Activated CD8-positive, alpha-beta T cell treated with anti-CD3 and anti-CD28 coated beads for 36 hours (primary cell): ENCODE results near the gene PWWP2B. TPM values are rescaled to one million over a fixed set of nuclear protein-coding genes. Genes with fewer than 3 reads are reported as not detected.

ENCODE experiments used
- ATAC-seq: fragments of 200-7000 bp; cut with Tn5 transposase; one replicate; pipeline ENCODE4 v1.10.0; 2021; ENCODE audit warnings: mild to moderate bottlenecking, moderate library complexity
- CTCF ChIA-PET: fragments of 350-600 bp; sonication (Branson Sonifier 250); formaldehyde crosslinking; loops from one replicate; lab custom pipeline; 2021; ENCODE audit warnings: antibody characterized with exemption; lab: Charles Lee
- POLR2A ChIA-PET: fragments of 350-600 bp; sonication (Branson Sonifier 250); formaldehyde crosslinking; loops from one replicate; lab custom pipeline; 2021; ENCODE audit warnings: antibody characterized with exemption; lab: Charles Lee
- DNase-seq: peaks from one replicate; pipeline ENCODE4 v3.0.0-alpha.2; 2020
- H3K27ac Mint-ChIP-seq: one replicate; pipeline ENCODE4 v1.8.0; 2021; ENCODE audit warnings: mild to moderate bottlenecking, mixed read lengths
- H3K27me3 Mint-ChIP-seq: one replicate; pipeline ENCODE4 v1.8.0; 2021; ENCODE audit warnings: mixed read lengths
- H3K36me3 Mint-ChIP-seq: one replicate; pipeline ENCODE4 v1.8.0; 2021; ENCODE audit warnings: low read depth, mixed read lengths
- H3K4me1 Mint-ChIP-seq: one replicate; pipeline ENCODE4 v1.8.0; 2021; ENCODE audit warnings: low read depth, mixed read lengths
- H3K4me3 Mint-ChIP-seq: one replicate; pipeline ENCODE4 v1.8.0; 2021; ENCODE audit warnings: mild to moderate bottlenecking, moderate library complexity, mixed read lengths
- H3K9me3 Mint-ChIP-seq: one replicate; pipeline ENCODE4 v1.8.0; 2021; ENCODE audit warnings: mixed read lengths
- CTCF ChIP-seq: fragments of 200-600 bp; IDR thresholded peaks from one replicate; pipeline ENCODE4 v1.8.0; 2022; ENCODE audit warnings: antibody characterized with exemption, mild to moderate bottlenecking
- intact Hi-C: fragments of 100-400 bp; cut with micrococcal nuclease; formaldehyde crosslinking; loops from one replicate; pipeline ENCODE4 v1.10.0; 2022
- total RNA-seq, 2 experiments: library from RNA; stranded (reverse); gene quantifications; one replicate each; pipeline ENCODE4 v1.2.3, GENCODE V29; 2021

Gene PWWP2B
- total RNA-seq, 2 experiments from 2014 or later: 6.0 to 6.6 TPM

DNA sequence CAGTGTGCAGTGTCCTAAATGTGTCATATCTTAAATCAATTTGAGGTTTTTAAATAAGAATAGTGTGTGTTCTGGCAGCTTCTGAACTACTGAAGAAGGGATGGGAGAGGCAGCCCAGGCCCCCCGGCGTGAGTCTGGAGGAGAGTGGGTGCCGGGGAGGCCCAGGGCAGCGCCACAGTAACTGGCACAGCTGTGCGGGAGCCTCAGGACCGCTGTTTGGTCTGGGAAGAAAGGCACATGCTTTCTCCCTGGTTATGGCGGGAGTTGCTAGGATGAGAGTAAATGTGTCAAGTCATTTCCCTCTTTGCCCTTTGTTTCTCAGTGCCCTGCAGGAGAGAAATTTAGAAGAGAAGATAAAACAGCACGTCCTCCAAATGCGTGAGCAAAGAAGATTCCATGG is 31.9 kb upstream of the PWWP2B start:
- no peaks in the 10 kb centered on the region for H3K9me3 Mint-ChIP-seq
- CTCF ChIA-PET: no interaction called here
- DNase-seq (no peak), ATAC-seq (no peak)
- intact Hi-C loops: no loop called here
- POLR2A ChIA-PET: no interaction called here
- no peak overlapping the region for H3K27ac Mint-ChIP-seq
- H3K27me3 Mint-ChIP-seq: no peaks in the 10 kb centered on the region
- peaks cover 3% of the 10 kb centered on the region for H3K4me1 Mint-ChIP-seq
- H3K4me3 Mint-ChIP-seq: no peak overlapping the region
- peaks cover 5% of the 10 kb centered on the region for H3K36me3 Mint-ChIP-seq
- TF ChIP-seq CTCF: no peak

GRCh38 chr10:132366006-132366405 is 31.0 kb upstream of the PWWP2B start:
- ATAC-seq (no peak), DNase-seq (no peak)
- H3K27ac Mint-ChIP-seq: no peak overlapping the region
- no peaks in the 10 kb centered on the region for H3K9me3 Mint-ChIP-seq
- ChIA-PET CTCF (no interaction called here), POLR2A (no interaction called here)
- no peak overlapping the region for H3K4me3 Mint-ChIP-seq
- H3K4me1 Mint-ChIP-seq: peaks cover 3% of the 10 kb centered on the region
- H3K36me3 Mint-ChIP-seq: peaks cover 5% of the 10 kb centered on the region
- no peaks in the 10 kb centered on the region for H3K27me3 Mint-ChIP-seq
- intact Hi-C loops: no loop called here
- no peak for TF ChIP-seq CTCF

DNA sequence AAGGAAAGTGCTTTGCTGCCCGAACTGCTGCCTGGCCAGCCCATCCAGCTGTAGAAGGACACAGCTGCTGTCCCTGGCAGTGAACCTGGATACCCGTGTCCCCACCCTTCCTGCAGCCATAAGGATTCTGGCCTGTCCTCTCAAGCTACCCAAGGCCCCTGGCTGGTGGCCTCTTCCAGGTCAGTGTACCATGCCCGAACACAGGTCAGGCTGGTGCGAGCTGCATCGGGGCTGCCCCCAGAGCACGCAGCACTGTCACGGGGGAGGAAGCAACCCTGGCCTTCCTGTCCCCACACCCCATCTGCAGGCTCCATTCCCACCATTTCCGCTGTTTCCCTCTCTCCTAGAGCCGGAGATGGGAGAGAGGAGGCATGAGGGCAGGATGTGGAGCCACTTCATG is 30.5 kb upstream of the PWWP2B start:
- ATAC-seq (no peak), DNase-seq (no peak)
- ChIA-PET CTCF (no interaction called here), POLR2A (no interaction called here)
- Mint-ChIP-seq H3K27ac (no peak overlapping the region), H3K9me3 (no peaks in the 10 kb centered on the region), H3K36me3 (peaks cover 5% of the 10 kb centered on the region), H3K4me1 (peaks cover 3% of the 10 kb centered on the region), H3K27me3 (no peaks in the 10 kb centered on the region), H3K4me3 (no peak overlapping the region)
- no peak for TF ChIP-seq CTCF
- intact Hi-C loops: no loop called here

DNA sequence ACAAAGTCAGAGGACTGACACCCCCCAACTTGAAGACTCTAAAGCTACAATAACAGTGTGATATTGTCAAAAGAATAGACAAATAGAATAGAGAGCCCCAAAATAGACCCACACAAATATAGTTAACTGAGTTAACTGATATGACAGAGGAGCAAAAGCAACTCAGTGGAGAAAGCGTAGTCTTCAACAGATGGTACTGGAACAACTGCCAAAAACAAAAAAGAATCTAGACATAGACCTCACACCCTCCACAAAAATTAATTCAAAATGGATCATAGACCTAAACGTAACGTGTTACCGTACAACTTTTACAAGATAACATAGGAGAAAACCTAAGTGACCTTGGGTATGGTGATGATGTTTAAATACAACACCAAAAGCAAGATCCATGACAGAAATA is 28.6 kb upstream of the PWWP2B start:
- H3K27ac Mint-ChIP-seq: no peak overlapping the region
- ChIA-PET POLR2A (no interaction called here), CTCF (interaction anchor here (1.0 kb wide), 1 partner anchor 8 kb away, joined by 3 read pairs; no protein-coding TSS in a partner anchor)
- no peaks in the 10 kb centered on the region for H3K27me3 Mint-ChIP-seq
- peaks cover 5% of the 10 kb centered on the region for H3K36me3 Mint-ChIP-seq
- peaks cover 7% of the 10 kb centered on the region for H3K4me1 Mint-ChIP-seq
- no peak for TF ChIP-seq CTCF
- no peak for DNase-seq
- H3K4me3 Mint-ChIP-seq: no peak overlapping the region
- no peak for ATAC-seq
- intact Hi-C loops: no loop called here
- no peaks in the 10 kb centered on the region for H3K9me3 Mint-ChIP-seq

DNA sequence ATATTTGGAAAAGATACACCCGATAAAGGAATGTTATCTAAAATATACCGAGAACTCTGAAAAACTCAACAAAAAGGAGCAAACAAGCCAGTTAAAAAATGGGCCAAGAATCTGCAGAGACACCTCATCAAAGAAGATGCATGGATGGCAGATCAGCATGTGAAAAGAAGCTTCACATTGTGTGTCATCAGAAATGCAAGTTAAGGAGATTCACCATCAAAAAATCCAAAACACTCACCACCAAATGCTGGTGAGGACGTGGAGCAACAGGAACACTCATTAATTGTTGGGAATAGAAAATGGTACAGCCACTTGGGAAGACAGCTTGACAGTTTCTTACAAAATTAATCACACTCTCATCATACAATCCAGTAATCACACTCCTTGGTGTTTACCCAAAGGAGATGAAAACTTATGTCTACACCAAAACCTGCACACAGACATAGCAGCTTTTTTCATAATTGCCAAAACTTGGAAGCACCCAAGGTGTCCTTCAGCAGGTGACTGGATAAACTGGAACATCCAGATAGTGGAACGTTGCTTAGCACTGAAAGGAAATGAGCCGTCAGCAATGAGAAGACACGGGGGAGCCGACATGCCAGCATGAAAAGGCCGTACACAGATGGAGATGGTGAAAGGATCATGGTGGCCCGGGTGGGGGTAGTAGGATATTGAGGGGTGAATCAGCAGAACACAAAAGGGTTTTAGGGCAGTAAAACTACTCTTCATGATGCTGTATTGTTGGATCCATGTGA is 27.9 kb upstream of the PWWP2B start:
- DNase-seq: no peak
- no peaks in the 10 kb centered on the region for H3K9me3 Mint-ChIP-seq
- H3K36me3 Mint-ChIP-seq: peaks cover 5% of the 10 kb centered on the region
- no peak overlapping the region for H3K4me3 Mint-ChIP-seq
- POLR2A ChIA-PET: no interaction called here
- no peak overlapping the region for H3K27ac Mint-ChIP-seq
- H3K4me1 Mint-ChIP-seq: peaks cover 7% of the 10 kb centered on the region
- TF ChIP-seq CTCF: no peak
- CTCF ChIA-PET: interaction anchor here (1.0 kb wide), 1 partner anchor 9 kb away, joined by 3 read pairs; no protein-coding TSS in a partner anchor
- H3K27me3 Mint-ChIP-seq: no peaks in the 10 kb centered on the region
- ATAC-seq: no peak
- intact Hi-C loops: no loop called here
